K562 (cell line): Measurements from ENCODE around the gene AZU1. TPM values are rescaled to one million over a fixed set of nuclear protein-coding genes. Genes with fewer than 3 reads are reported as not detected.

ENCODE experiments used
- ATAC-seq: fragments of 200-7000 bp; cut with Tn5 transposase; 3 replicates; pipeline ENCODE4 v1.9.1; 2020; ENCODE audit warnings: moderate library complexity
- BruUV-seq: library from RNA; stranded (reverse); fragments of 400-500 nt; replicated peaks from 2 replicates; lab custom pipeline; 2021; lab: Mats Ljungman, UMichigan
- CTCF ChIA-PET: fragments of 300-600 bp; formaldehyde crosslinking; extraction: SDS; loops from one replicate; lab custom pipeline; 2021; ENCODE audit warnings: low intra/inter-chr PET ratio; lab: Yijun Ruan, JAX
- POLR2A ChIA-PET: fragments of 300-600, 350-650 bp; sonication (Branson Sonifier 250); formaldehyde crosslinking; extraction: SDS; loops from one replicate; lab custom pipeline; 2021; ENCODE audit warnings: antibody characterized with exemption, inconsistent platforms; lab: Yijun Ruan, JAX
- DNase-seq, 4 experiments: peaks; one replicate each; pipeline versions ENCODE4 v3.0.0 to v3.0.0-alpha.2; 2011 to 2018; ENCODE audit warnings: low spot score in 3 of 4, mixed read lengths in 3 of 4; ENCODE audit errors: extremely low read depth in 1 of 4
- FAIRE-seq: peaks from 2 replicates; lab custom pipeline; 2011; peaks lifted over from hg19 to GRCh38; lab: Jason Lieb, UNC
- H2AFZ ChIP-seq: 2 replicates; pipeline ENCODE4 v1.6.0; 2011; ENCODE audit warnings: low read depth, low read length, control low read depth, inconsistent platforms
- H3K27ac ChIP-seq: fragments of 200-600 bp; 3 replicates; pipeline ENCODE4 v1.8.0; 2011; ENCODE audit warnings: low read depth, mild to moderate bottlenecking, control low read depth, inconsistent platforms, low read length, moderate library complexity, mixed read lengths; ENCODE audit errors: extremely low read depth
- H3K27me3 ChIP-seq, 2 experiments: fragments of 300-600 bp in 1 of 2; 2 replicates in 1 of 2; 3 replicates in 1 of 2; pipeline versions ENCODE4 v1.6.0 to v1.8.0; 2011; ENCODE audit warnings: inconsistent platforms in 2 of 2, low read length in 2 of 2, mild to moderate bottlenecking in 1 of 2, mixed read lengths in 1 of 2, moderate library complexity in 1 of 2; ENCODE audit not compliant: control insufficient read depth in 2 of 2, insufficient read depth in 2 of 2
- H3K36me3 ChIP-seq: fragments of 300-600 bp; 3 replicates; pipeline ENCODE4 v1.8.0; 2011; ENCODE audit warnings: mild to moderate bottlenecking, low read length, inconsistent platforms; ENCODE audit not compliant: control insufficient read depth, insufficient read depth
- H3K4me1 ChIP-seq, 2 experiments: fragments of 200-600 bp in 1 of 2; replicated peaks in 1 of 2; 2 replicates in 1 of 2; 3 replicates in 1 of 2; pipeline versions ENCODE4 v1.5.1 to v1.8.0; 2011; ENCODE audit warnings: inconsistent platforms in 2 of 2, low read length in 2 of 2, mild to moderate bottlenecking in 1 of 2, mixed read lengths in 1 of 2, moderate library complexity in 1 of 2; ENCODE audit not compliant: control insufficient read depth in 2 of 2, insufficient read depth in 2 of 2
- H3K4me2 ChIP-seq: 2 replicates; pipeline ENCODE4 v1.6.1; 2011; ENCODE audit warnings: low read length, control low read depth, inconsistent platforms, mixed read lengths; ENCODE audit not compliant: insufficient read depth
- H3K4me3 ChIP-seq: fragments of 200-600 bp; sonication (generic), shearing (Covaris generic); 2 replicates; pipeline ENCODE4 v1.5.1; 2016; ENCODE audit warnings: control low read depth, inconsistent platforms
- H3K79me2 ChIP-seq: fragments of 200-600 bp; 3 replicates; pipeline ENCODE4 v1.8.0; 2011; ENCODE audit warnings: low read length, inconsistent platforms; ENCODE audit not compliant: control insufficient read depth, insufficient read depth
- H3K9ac ChIP-seq, 2 experiments: 2 replicates each; pipeline versions ENCODE4 v1.6.0 to v1.6.1; 2011; ENCODE audit warnings: low read depth in 2 of 2, low read length in 2 of 2, control low read depth in 1 of 2, inconsistent platforms in 1 of 2, mild to moderate bottlenecking in 1 of 2, mixed read lengths in 1 of 2; ENCODE audit not compliant: insufficient read depth in 1 of 2
- H3K9me1 ChIP-seq: one replicate; pipeline ENCODE4 v1.6.0; 2011; ENCODE audit warnings: inconsistent platforms, mild to moderate bottlenecking, low read length, moderate library complexity; ENCODE audit not compliant: control insufficient read depth, insufficient read depth
- H3K9me3 ChIP-seq: replicated peaks from 2 replicates; pipeline ENCODE4 v1.5.1; 2011; ENCODE audit warnings: low read depth, low read length, inconsistent platforms; ENCODE audit not compliant: control insufficient read depth, insufficient read depth
- H4K20me1 ChIP-seq: replicated peaks from 2 replicates; pipeline ENCODE4 v1.6.1; 2011; ENCODE audit warnings: low read length, inconsistent platforms, mixed read lengths; ENCODE audit not compliant: control insufficient read depth, insufficient read depth
- CHD2 ChIP-seq: IDR thresholded peaks from 2 replicates; pipeline ENCODE4 v1.6.1; 2011; ENCODE audit warnings: low read depth, low read length
- HBP1 ChIP-seq: fragments of 450-650 bp; formaldehyde crosslinking; IDR thresholded peaks from 2 replicates; pipeline ENCODE4 v1.4.0; 2022; ENCODE audit warnings: missing genetic modification characterization
- HDAC3 ChIP-seq: fragments of 450-650 bp; IDR thresholded peaks from 2 replicates; pipeline ENCODE4 v1.6.1; 2018; ENCODE audit warnings: borderline replicate concordance, mild to moderate bottlenecking, moderate library complexity; ENCODE audit not compliant: partially characterized antibody
- POLR2A ChIP-seq: fragments of 450-650 bp; conservative IDR thresholded peaks from 2 replicates; pipeline ENCODE4 v1.6.1; 2016
- POLR2AphosphoS2 ChIP-seq: IDR thresholded peaks from 2 replicates; pipeline ENCODE4 v1.6.1; 2012; ENCODE audit warnings: low read length, improper control_type of control experiment
- POLR2B ChIP-seq: fragments of 450-650 bp; IDR thresholded peaks from 2 replicates; pipeline ENCODE4 v1.6.1; 2018; ENCODE audit warnings: low read depth; ENCODE audit not compliant: partially characterized antibody
- PRMT5 ChIP-seq: sonication (generic); formaldehyde crosslinking; IDR thresholded peaks from 2 replicates; pipeline ENCODE4 v1.5.0; 2020; ENCODE audit warnings: missing genetic modification reagents
- PTBP1 ChIP-seq: fragments of 200-400 bp; formaldehyde crosslinking; IDR thresholded peaks from 2 replicates; pipeline ENCODE4 v1.6.1; 2017; ENCODE audit warnings: low read depth, low read length
- SAFB ChIP-seq: fragments of 200-400 bp; formaldehyde crosslinking; IDR thresholded peaks from 2 replicates; pipeline ENCODE4 v1.6.1; 2017; ENCODE audit warnings: low read depth, low read length, borderline replicate concordance
- SIN3A ChIP-seq, 2 experiments: fragments of 150-350 bp in 1 of 2; IDR thresholded peaks; 2 replicates each; pipeline ENCODE4 v1.6.1; 2011 to 2016; ENCODE audit warnings: borderline replicate concordance in 2 of 2, low read depth in 2 of 2, low read length in 2 of 2, mild to moderate bottlenecking in 2 of 2, moderate library complexity in 2 of 2; ENCODE audit not compliant: control insufficient read depth in 1 of 2
- SUPT5H ChIP-seq: fragments of 450-650 bp; IDR thresholded peaks from 2 replicates; pipeline ENCODE4 v1.6.1; 2016
- TAF1 ChIP-seq: IDR thresholded peaks from 2 replicates; pipeline ENCODE4 v1.6.1; 2011; ENCODE audit warnings: mild to moderate bottlenecking, low read length, moderate library complexity; ENCODE audit not compliant: insufficient read depth, control insufficient read depth, severe bottlenecking; ENCODE audit errors: extremely low read depth
- ZBTB1 ChIP-seq: sonication (generic); formaldehyde crosslinking; IDR thresholded peaks from 2 replicates; pipeline ENCODE4 v1.8.1; 2023; ENCODE audit warnings: missing genetic modification reagents, low read depth, mild to moderate bottlenecking, borderline replicate concordance
- ZNF583 ChIP-seq: fragments of 250-450 bp; sonication (Bioruptor Pico); IDR thresholded peaks from 2 replicates; pipeline ENCODE4 v1.4.0; 2020
- ZNF740 ChIP-seq, 3 experiments: fragments of 200-800 bp in 1 of 3; sonication (Bioruptor generic) in 1 of 3; sonication (generic) in 1 of 3; formaldehyde crosslinking in 1 of 3; IDR thresholded peaks; 2 replicates each; pipeline versions ENCODE4 v1.6.1 to v1.8.0; 2016 to 2022; ENCODE audit warnings: mild to moderate bottlenecking in 2 of 3, missing compliant biosample characterization in 2 of 3, missing genetic modification characterization in 2 of 3, missing genetic modification reagents in 1 of 3
- WGBS: fragments of 100-300 bp; shearing (Covaris generic); methylation state at CpG from one replicate; pipeline ENCODE4 v1.1.6; 2016; ENCODE audit warnings: low coverage, mixed read lengths; ENCODE audit not compliant: insufficient coverage; ENCODE audit errors: missing lambda C conversion rate; 5-methylcytosine and 5-hydroxymethylcytosine counted together
- in situ Hi-C: fragments of 300-500 bp; cut with MboI; formaldehyde crosslinking; loops from 4 replicates; pipeline ENCODE4 v1.15.0; 2018; ENCODE audit warnings: inconsistent platforms, mixed read lengths
- intact Hi-C: fragments of 100-400 bp; cut with micrococcal nuclease; formaldehyde crosslinking; loops from 2 replicates; pipeline ENCODE4 v1.14.2; 2022
- polyA plus RNA-seq, 8 experiments: library from polyadenylated mRNA; depleted of rRNA in 4 of 8; stranded (reverse) in 5 of 8; unstranded in 3 of 8; fragments of >200 nt; fragmentation: Nextera tagmentation in 2 of 8; fragmentation: Illumina TruSeq in 1 of 8; extraction: Ambion mirVana in 2 of 8; extraction: Trizol in 1 of 8; gene quantifications; 2 replicates each; pipeline versions ENCODE4 v1.2.1 to v1.2.3, GENCODE V29; 2011 to 2014; ENCODE audit warnings: inconsistent platforms in 1 of 8, missing spikeins in 1 of 8
- total RNA-seq, 7 experiments: library from RNA; depleted of rRNA in 6 of 7; stranded (reverse); fragments of >200 nt in 6 of 7; fragmentation: Illumina TruSeq in 2 of 7; extraction: Trizol in 2 of 7; gene quantifications; 2 replicates each; pipeline versions ENCODE4 v1.2.1 to v1.2.3, GENCODE V29; 2011 to 2021; ENCODE audit warnings: low replicate concordance in 1 of 7

AZU1 gene
- total and polyA plus RNA-seq, 9 of the 15 experiments (the other 6 are each of a cell fraction or from before 2014, with no cell fraction given) = 0.29 to 1.9 (median 0.59) TPM; not detected in 3

- POLR2A ChIA-PET = no interaction called here
These were observed 39.7 kb downstream of the AZU1 start for GRCh38 chr19:867301-867793.

More at GRCh38 chr19:867301-867793, 39.7 kb downstream of the AZU1 start:
- no peak for DNase-seq
- Histone ChIP-seq H3K9me1 (no peaks in the 10 kb centered on the region), H2AFZ (no peak overlapping the region), H3K4me2 (no peak overlapping the region), H3K9me3 (no peaks in the 10 kb centered on the region), H3K4me1 (peaks cover 20 to 80% of the 10 kb centered on the region in 2 experiments), H3K9ac (no peak overlapping the region), H3K27ac (no peak overlapping the region), H3K4me3 (no peak overlapping the region), H3K27me3 (no peaks in the 10 kb centered on the region), H3K36me3 (peaks cover 66% of the 10 kb centered on the region; the same call in 2 of the 3 replicates), H4K20me1 (no peaks in the 10 kb centered on the region; the same call in 1 of the 2 replicates), H3K79me2 (peaks cover 8% of the 10 kb centered on the region; the same call in 2 of the 3 replicates)
- CTCF ChIA-PET = no interaction called here
- ATAC-seq = no peak
- BruUV-seq = no TSS peak
- 79% methylated on average over 11 of the region's 16 CpGs for WGBS
- intact Hi-C loops (no loop called here), in situ Hi-C loops (no loop called here)
- FAIRE-seq = no peak
- TF ChIP-seq POLR2A (peak; percentile 87), PRMT5 (CRISPR knock-in tag) (no peak), CHD2 (peak; percentile 37; the same call in 1 of the 2 replicates), SIN3A (IDR thresholded peaks at IDR 0.05; ENCODE audit: borderline replicate concordance in 2 of 2, control insufficient read depth in 1 of 2, low read depth in 2 of 2, low read length in 2 of 2) (peak in 1 of 2 experiments; percentile 32; a peak in 1 of 4 replicates), TAF1 (no peak), ZNF740 (CRISPR knock-in tag; IDR thresholded peaks at IDR 0.05) (0 out of 2 replicates have a peak, but pooled peaks have one; percentile 8), ZNF740 (tag; IDR thresholded peaks at IDR 0.05) (no peak), SUPT5H (peak; percentile 82), PTBP1 (peak; percentile 50), HDAC3 (no peak), ZNF583 (CRISPR knock-in tag) (no peak), POLR2AphosphoS2 (peak; percentile 64; the same call in 1 of the 2 replicates), SAFB (no peak), POLR2B (peak; percentile 47), HBP1 (CRISPR knock-in tag) (0 out of 2 replicates have a peak, but pooled peaks have one; percentile 13), ZBTB1 (CRISPR knock-in tag) (no peak)
